Memory B cell (primary cell): ENCODE results near the gene WDFY4.
A peak's percentile ranks its signal among the peaks of the same experiment; 100 is the strongest.

ENCODE experiments used
- ATAC-seq: fragments of 150-1000 bp; cut with Tn5 transposase; 2 replicates; pipeline ENCODE4 v1.10.0; 2021; ENCODE audit warnings: low read depth, mild to moderate bottlenecking, moderate library complexity
- DNase-seq, 2 donors: peaks; one replicate each; pipeline ENCODE4 v3.0.0; 2022; ENCODE audit warnings: low spot score in 2 of 2
- H3K27ac Mint-ChIP-seq: one replicate; pipeline ENCODE4 v1.8.0; 2022; ENCODE audit warnings: mild to moderate bottlenecking, moderate library complexity, mixed read lengths
- H3K27me3 Mint-ChIP-seq: one replicate; pipeline ENCODE4 v1.8.0; 2022; ENCODE audit warnings: mixed read lengths
- H3K36me3 Mint-ChIP-seq: one replicate; pipeline ENCODE4 v1.8.0; 2022; ENCODE audit warnings: mild to moderate bottlenecking, mixed read lengths
- H3K4me1 Mint-ChIP-seq: one replicate; pipeline ENCODE4 v1.8.0; 2022; ENCODE audit warnings: mixed read lengths
- H3K4me3 Mint-ChIP-seq: one replicate; pipeline ENCODE4 v1.8.0; 2022; ENCODE audit warnings: mild to moderate bottlenecking, moderate library complexity, mixed read lengths
- H3K9me3 Mint-ChIP-seq: one replicate; pipeline ENCODE4 v1.8.0; 2022; ENCODE audit warnings: mixed read lengths

WDFY4 gene

GRCh38 chr10:48896756-48897440, 212.2 kb downstream of the WDFY4 start:
- no peaks in the 10 kb centered on the region for H3K27me3 Mint-ChIP-seq

DNA sequence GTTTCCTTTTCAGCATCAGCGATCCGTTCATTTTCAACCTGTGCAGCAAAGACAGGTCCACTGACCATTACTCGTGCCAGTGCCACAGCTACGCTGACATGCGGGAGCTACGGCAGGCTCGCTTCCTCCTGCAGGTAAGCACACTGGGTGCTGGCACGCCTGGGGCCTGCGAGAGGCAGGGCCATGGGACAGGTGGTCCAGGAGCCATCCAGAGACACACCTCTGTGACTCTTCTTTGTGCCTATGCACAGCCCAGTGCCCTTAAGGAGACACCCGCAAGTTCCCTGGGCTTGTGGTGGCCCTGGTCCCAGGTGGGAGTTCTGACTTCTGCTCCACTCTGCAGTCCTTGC, 212.7 kb downstream of the WDFY4 start:
- Mint-ChIP-seq H3K27ac (no peak overlapping the region), H3K4me3 (no peak overlapping the region), H3K4me1 (no peaks in the 10 kb centered on the region), H3K9me3 (no peaks in the 10 kb centered on the region), H3K36me3 (peaks cover 44% of the 10 kb centered on the region), H3K27me3 (no peaks in the 10 kb centered on the region)
- no peak for DNase-seq
- ATAC-seq, result no peak

More at GRCh38 chr10:48896756-48897440, 212.2 kb downstream of the WDFY4 start:
- H3K4me3 Mint-ChIP-seq, result no peak overlapping the region
- peak overlapping the region; percentile 26 for H3K27ac Mint-ChIP-seq
- DNase-seq (no peak), ATAC-seq (no peak)
- peaks cover 1% of the 10 kb centered on the region for H3K4me1 Mint-ChIP-seq
- peaks cover 46% of the 10 kb centered on the region for H3K36me3 Mint-ChIP-seq
- H3K9me3 Mint-ChIP-seq, result no peaks in the 10 kb centered on the region

DNA sequence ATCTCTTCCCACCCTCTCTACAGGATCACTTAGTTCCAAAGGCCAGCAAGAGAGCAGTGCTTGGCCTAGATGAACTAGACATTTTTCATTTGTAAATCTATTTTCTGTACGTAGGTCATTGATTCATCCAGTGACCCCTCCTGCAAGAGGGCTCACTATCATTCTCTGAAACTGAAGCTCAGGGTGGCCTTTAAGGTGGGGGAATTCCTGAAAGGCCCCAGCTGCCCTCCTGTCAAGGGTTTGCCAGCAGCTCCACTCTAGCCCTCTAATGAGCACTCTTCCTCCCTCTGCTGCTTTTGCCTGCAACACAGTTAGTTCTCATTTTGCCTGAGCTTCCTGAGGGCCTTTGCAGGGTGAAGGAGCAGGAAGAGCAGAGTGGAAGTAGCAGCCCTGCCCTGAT, 213.8 kb downstream of the WDFY4 start:
- no peak overlapping the region for H3K27ac Mint-ChIP-seq
- no peak overlapping the region for H3K4me3 Mint-ChIP-seq
- no peaks in the 10 kb centered on the region for H3K9me3 Mint-ChIP-seq
- DNase-seq (no peak), ATAC-seq (no peak)
- no peaks in the 10 kb centered on the region for H3K27me3 Mint-ChIP-seq
- no peaks in the 10 kb centered on the region for H3K4me1 Mint-ChIP-seq
- H3K36me3 Mint-ChIP-seq, result peaks cover 47% of the 10 kb centered on the region

- Mint-ChIP-seq H3K4me1 (peaks cover 2% of the 10 kb centered on the region), H3K27ac (peak overlapping the region; percentile 74), H3K4me3 (no peak overlapping the region), H3K36me3 (peaks cover 52% of the 10 kb centered on the region), H3K27me3 (no peaks in the 10 kb centered on the region), H3K9me3 (no peaks in the 10 kb centered on the region)
- DNase-seq, result no peak
- ATAC-seq, result no peak
Observed at GRCh38 chr10:48899781-48900180, 215.1 kb downstream of the WDFY4 start.

DNA sequence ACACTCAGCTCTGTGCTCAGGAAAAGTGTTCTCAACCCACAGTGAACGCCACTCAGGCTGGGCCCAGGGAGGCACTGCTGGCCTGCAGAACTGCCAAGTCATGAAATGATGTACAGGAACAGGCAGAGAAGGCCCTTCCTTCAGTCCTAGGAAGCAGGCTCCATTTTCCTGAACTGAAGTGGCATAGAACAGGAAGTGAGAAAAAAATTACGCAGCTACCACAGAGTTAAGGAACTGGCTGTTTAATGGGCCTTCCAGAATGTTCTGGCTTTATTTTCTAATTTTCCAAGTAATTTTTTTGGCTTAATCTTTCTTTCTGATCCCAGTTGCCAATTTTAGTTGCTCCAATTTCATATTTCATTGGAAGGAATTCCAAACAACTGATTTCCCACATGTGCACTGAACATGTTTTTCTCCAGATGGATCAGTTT, 215.7 kb downstream of the WDFY4 start:
- Mint-ChIP-seq H3K27ac (peak overlapping the region; percentile 74), H3K36me3 (peaks cover 54% of the 10 kb centered on the region), H3K27me3 (no peaks in the 10 kb centered on the region), H3K9me3 (no peaks in the 10 kb centered on the region), H3K4me3 (no peak overlapping the region), H3K4me1 (peaks cover 2% of the 10 kb centered on the region)
- no peak for ATAC-seq
- no peak for DNase-seq

- Mint-ChIP-seq H3K4me3 (no peak overlapping the region), H3K36me3 (peaks cover 51% of the 10 kb centered on the region), H3K4me1 (peaks cover 2% of the 10 kb centered on the region), H3K27me3 (no peaks in the 10 kb centered on the region), H3K9me3 (no peaks in the 10 kb centered on the region), H3K27ac (peak overlapping the region; percentile 75)
- ATAC-seq (no peak), DNase-seq (no peak)
Observed at GRCh38 chr10:48901319-48901718, 216.6 kb downstream of the WDFY4 start.

GRCh38 chr10:48902096-48902495, 217.4 kb downstream of the WDFY4 start:
- peak overlapping the region; percentile 75 for H3K27ac Mint-ChIP-seq
- peaks cover 48% of the 10 kb centered on the region for H3K36me3 Mint-ChIP-seq
- DNase-seq, result no peak
- no peaks in the 10 kb centered on the region for H3K27me3 Mint-ChIP-seq
- H3K4me1 Mint-ChIP-seq, result peaks cover 2% of the 10 kb centered on the region
- ATAC-seq, result no peak
- no peak overlapping the region for H3K4me3 Mint-ChIP-seq
- no peaks in the 10 kb centered on the region for H3K9me3 Mint-ChIP-seq

DNA sequence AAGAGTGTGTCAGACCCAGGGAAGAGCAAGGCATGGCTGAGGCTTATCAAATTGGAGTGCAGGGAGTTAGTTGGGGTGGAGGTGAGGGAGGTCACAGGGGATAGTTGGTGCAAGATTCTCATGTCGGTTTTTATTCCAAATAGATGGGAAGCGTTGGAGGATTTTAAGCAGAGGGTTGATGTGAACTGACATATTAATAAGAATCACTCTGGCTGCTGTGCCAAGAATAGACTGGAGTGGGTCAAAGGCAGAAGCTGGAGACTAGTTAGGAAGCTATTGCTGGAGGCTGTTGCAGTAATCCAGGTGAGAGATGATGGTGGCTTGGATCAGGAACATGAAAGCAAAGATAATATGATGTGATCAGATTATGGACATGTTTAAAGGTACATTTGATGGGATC, 218.5 kb downstream of the WDFY4 start:
- no peak for DNase-seq
- no peak overlapping the region for H3K4me3 Mint-ChIP-seq

DNA sequence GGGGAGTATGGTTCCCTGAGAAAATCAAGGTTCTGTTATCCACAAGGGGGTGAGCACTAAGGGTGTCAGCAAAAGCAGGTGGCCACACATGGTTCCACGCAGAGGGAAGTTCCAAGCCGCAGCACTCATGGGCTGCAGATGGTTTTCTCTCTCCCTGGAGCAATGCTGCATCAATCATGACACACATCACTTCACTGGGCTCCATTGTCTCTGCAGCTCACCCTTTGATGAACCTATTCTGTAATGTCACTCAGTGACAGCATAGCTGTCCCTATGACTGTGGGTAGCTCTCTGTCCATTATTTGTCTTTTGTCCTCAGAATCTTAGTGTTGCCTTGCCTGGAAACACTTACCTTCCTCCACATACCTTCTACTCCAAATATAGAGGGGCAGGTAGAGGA, 220.2 kb downstream of the WDFY4 start:
- Mint-ChIP-seq H3K4me3 (no peak overlapping the region), H3K9me3 (no peaks in the 10 kb centered on the region), H3K36me3 (peaks cover 45% of the 10 kb centered on the region), H3K27ac (no peak overlapping the region), H3K4me1 (peaks cover 2% of the 10 kb centered on the region), H3K27me3 (no peaks in the 10 kb centered on the region)
- no peak for ATAC-seq
- no peak for DNase-seq

More for the DNA sequence above, 218.5 kb downstream of the WDFY4 start:
- Mint-ChIP-seq H3K36me3 (peaks cover 46% of the 10 kb centered on the region), H3K9me3 (no peaks in the 10 kb centered on the region), H3K4me1 (peaks cover 2% of the 10 kb centered on the region), H3K27ac (peak overlapping the region; percentile 18), H3K27me3 (no peaks in the 10 kb centered on the region)
- ATAC-seq, result no peak

GRCh38 chr10:48905311-48905710, 220.6 kb downstream of the WDFY4 start:
- Mint-ChIP-seq H3K36me3 (peaks cover 44% of the 10 kb centered on the region), H3K4me3 (no peak overlapping the region), H3K9me3 (no peaks in the 10 kb centered on the region), H3K27ac (no peak overlapping the region), H3K4me1 (peaks cover 2% of the 10 kb centered on the region), H3K27me3 (no peaks in the 10 kb centered on the region)
- ATAC-seq (no peak), DNase-seq (no peak)

DNA sequence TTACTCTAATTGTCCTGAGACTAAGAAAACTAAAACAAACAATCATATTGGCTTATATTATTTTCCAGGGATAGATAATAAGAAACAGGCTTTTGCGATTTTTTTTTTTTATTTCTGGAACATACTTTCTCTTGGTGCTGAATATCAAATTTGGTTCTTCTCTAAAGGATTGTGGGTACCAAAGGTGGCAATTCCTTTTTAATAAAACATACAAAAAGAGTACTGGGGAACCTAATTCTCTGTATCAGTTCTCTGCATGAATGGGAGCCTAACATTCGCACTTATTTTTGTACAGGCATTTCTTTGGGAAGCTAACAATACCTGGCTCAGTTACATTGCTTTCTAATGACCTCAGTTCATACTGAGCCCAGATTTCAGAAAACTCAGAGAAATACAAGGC, 222.2 kb downstream of the WDFY4 start:
- Mint-ChIP-seq H3K4me3 (no peak overlapping the region), H3K9me3 (no peaks in the 10 kb centered on the region), H3K27ac (no peak overlapping the region), H3K27me3 (no peaks in the 10 kb centered on the region), H3K36me3 (peaks cover 48% of the 10 kb centered on the region), H3K4me1 (peaks cover 2% of the 10 kb centered on the region)
- ATAC-seq (no peak), DNase-seq (no peak)

GRCh38 chr10:48907730-48908129, 223.1 kb downstream of the WDFY4 start:
- ATAC-seq (no peak), DNase-seq (no peak)
- Mint-ChIP-seq H3K27me3 (no peaks in the 10 kb centered on the region), H3K4me1 (peaks cover 5% of the 10 kb centered on the region), H3K4me3 (no peak overlapping the region), H3K27ac (peak overlapping the region; percentile 62), H3K36me3 (peaks cover 51% of the 10 kb centered on the region), H3K9me3 (no peaks in the 10 kb centered on the region)

DNA sequence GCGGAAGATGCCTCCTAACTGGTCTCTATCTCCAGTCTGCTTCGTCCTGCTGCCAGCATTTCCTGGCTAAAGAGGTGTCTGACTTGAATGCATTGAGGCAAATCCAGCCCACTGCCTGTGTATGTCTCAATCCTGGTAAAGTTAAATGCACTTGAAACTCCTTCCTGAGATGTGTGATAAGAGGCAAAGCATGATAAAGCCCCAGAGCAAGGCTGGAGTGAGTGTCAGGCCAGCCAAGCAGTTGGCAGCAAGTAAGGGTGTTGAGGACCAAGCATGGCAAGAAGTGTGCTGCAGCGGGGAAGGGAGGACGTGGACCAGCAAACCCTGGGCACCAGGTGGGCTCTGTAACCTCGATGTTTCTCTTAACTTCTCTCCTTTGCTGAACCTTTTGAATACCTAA, 225.9 kb downstream of the WDFY4 start:
- H3K9me3 Mint-ChIP-seq, result no peaks in the 10 kb centered on the region
- H3K4me3 Mint-ChIP-seq, result no peak overlapping the region
- H3K36me3 Mint-ChIP-seq, result peaks cover 40% of the 10 kb centered on the region
- H3K27me3 Mint-ChIP-seq, result no peaks in the 10 kb centered on the region
- peak overlapping the region; percentile 20 for H3K27ac Mint-ChIP-seq
- peaks cover 2% of the 10 kb centered on the region for H3K4me1 Mint-ChIP-seq
- DNase-seq (no peak), ATAC-seq (no peak)

DNA sequence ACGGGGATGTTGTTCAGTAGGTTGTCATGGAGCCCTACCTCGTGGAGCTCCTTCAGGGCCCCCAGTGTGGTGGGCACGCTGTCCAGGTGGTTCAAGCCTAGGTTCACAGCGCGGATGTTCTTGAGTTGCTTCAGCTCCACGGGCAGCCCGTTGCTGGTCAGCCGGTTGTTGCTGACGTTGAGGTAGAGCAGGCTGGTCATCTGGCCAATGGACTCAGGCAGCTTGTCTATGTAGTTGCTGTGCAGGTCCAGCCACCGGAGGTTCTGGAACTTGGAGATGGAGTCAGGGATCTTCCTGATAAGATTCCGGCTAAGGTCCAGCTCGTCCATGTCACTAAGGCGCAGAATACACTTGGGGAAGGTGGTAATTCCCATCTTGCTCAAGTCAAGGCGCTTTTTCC, 229.0 kb downstream of the WDFY4 start:
- Mint-ChIP-seq H3K36me3 (peaks cover 46% of the 10 kb centered on the region), H3K27me3 (no peaks in the 10 kb centered on the region), H3K4me1 (peaks cover 2% of the 10 kb centered on the region), H3K4me3 (no peak overlapping the region), H3K9me3 (no peaks in the 10 kb centered on the region), H3K27ac (peak overlapping the region; percentile 45)
- ATAC-seq, result no peak
- DNase-seq, result no peak

GRCh38 chr10:48923748-48924147, 239.1 kb downstream of the WDFY4 start:
- Mint-ChIP-seq H3K27me3 (no peaks in the 10 kb centered on the region), H3K36me3 (peaks cover 15% of the 10 kb centered on the region), H3K4me1 (peaks cover under 1% of the 10 kb centered on the region), H3K4me3 (no peak overlapping the region), H3K9me3 (no peaks in the 10 kb centered on the region), H3K27ac (no peak overlapping the region)
- ATAC-seq (no peak), DNase-seq (no peak)
